SK-N-SH treated with all-trans-retinoic acid at 6 μM for 48 hours (cell line): ENCODE results near the gene TAAR5.

Experiments
- ATAC-seq: fragments of 200-7000 bp; cut with Tn5 transposase; 3 replicates; pipeline ENCODE4 v1.9.1; 2020; ENCODE audit warnings: mild to moderate bottlenecking, moderate library complexity
- ARNTL ChIP-seq: fragments of 450-650 bp; formaldehyde crosslinking; IDR thresholded peaks from 2 replicates; pipeline ENCODE4 v1.5.0; 2020; ENCODE audit warnings: low read depth, mild to moderate bottlenecking, moderate library complexity, borderline replicate concordance
- BACH2 ChIP-seq: fragments of 250-450 bp; sonication (Bioruptor Pico); IDR thresholded peaks from 2 replicates; pipeline ENCODE4 v1.9.0; 2021; ENCODE audit warnings: mild to moderate bottlenecking, borderline replicate concordance
- CREB5 ChIP-seq: fragments of 250-450 bp; sonication (Bioruptor Pico); IDR thresholded peaks from 2 replicates; pipeline ENCODE4 v1.5.1; 2020; ENCODE audit warnings: low read depth, mild to moderate bottlenecking, moderate library complexity
- CSRNP3 ChIP-seq: fragments of 250-450 bp; sonication (Bioruptor Pico); IDR thresholded peaks from 2 replicates; pipeline ENCODE4 v1.5.1; 2021; ENCODE audit warnings: mild to moderate bottlenecking, moderate library complexity
- ESRRG ChIP-seq: fragments of 250-450 bp; sonication (Bioruptor Pico); IDR thresholded peaks from 2 replicates; pipeline ENCODE4 v1.6.1; 2021; ENCODE audit warnings: mild to moderate bottlenecking
- GLIS3 ChIP-seq: fragments of 250-450 bp; sonication (Bioruptor Pico); IDR thresholded peaks from 2 replicates; pipeline ENCODE4 v1.5.0; 2020; ENCODE audit warnings: mild to moderate bottlenecking, moderate library complexity
- ISL1 ChIP-seq: fragments of 250-450 bp; sonication (Bioruptor Pico); IDR thresholded peaks from 2 replicates; pipeline ENCODE4 v2.1.2; 2022; ENCODE audit warnings: mild to moderate bottlenecking, moderate library complexity
- OSR1 ChIP-seq: fragments of 250-450 bp; sonication (Bioruptor Pico); IDR thresholded peaks from 2 replicates; pipeline ENCODE4 v1.8.0; 2022; ENCODE audit warnings: moderate library complexity, mild to moderate bottlenecking, inconsistent platforms
- POU6F1 ChIP-seq: fragments of 250-450 bp; sonication (Bioruptor Pico); IDR thresholded peaks from 2 replicates; pipeline ENCODE4 v1.8.0; 2021; ENCODE audit warnings: low read depth, mild to moderate bottlenecking, moderate library complexity, borderline replicate concordance
- PPARA ChIP-seq: fragments of 250-450 bp; sonication (Bioruptor Pico); IDR thresholded peaks from 2 replicates; pipeline ENCODE4 v1.5.0; 2020; ENCODE audit warnings: mild to moderate bottlenecking, borderline replicate concordance
- SNAI2 ChIP-seq: fragments of 250-450 bp; sonication (Bioruptor Pico); IDR thresholded peaks from 2 replicates; pipeline ENCODE4 v1.5.0; 2020; ENCODE audit warnings: mild to moderate bottlenecking, moderate library complexity
- TCF4 ChIP-seq: fragments of 250-450 bp; sonication (Bioruptor Pico); IDR thresholded peaks from 2 replicates; pipeline ENCODE4 v1.8.0; 2021; ENCODE audit warnings: mild to moderate bottlenecking, moderate library complexity, borderline replicate concordance
- TOX ChIP-seq: fragments of 250-450 bp; sonication (Bioruptor Pico); IDR thresholded peaks from 2 replicates; pipeline ENCODE4 v1.8.0; 2021; ENCODE audit warnings: mild to moderate bottlenecking, moderate library complexity, borderline replicate concordance
- TSHZ2 ChIP-seq: fragments of 250-450 bp; sonication (Bioruptor Pico); IDR thresholded peaks from 2 replicates; pipeline ENCODE4 v1.5.0; 2020; ENCODE audit warnings: mild to moderate bottlenecking, moderate library complexity
- ZC3H10 ChIP-seq: fragments of 250-450 bp; sonication (Bioruptor Pico); IDR thresholded peaks from 2 replicates; pipeline ENCODE4 v1.5.1; 2021; ENCODE audit warnings: mild to moderate bottlenecking, moderate library complexity
- ZFP3 ChIP-seq: fragments of 250-450 bp; sonication (Bioruptor Pico); IDR thresholded peaks from 2 replicates; pipeline ENCODE4 v1.5.0; 2020; ENCODE audit warnings: mild to moderate bottlenecking, moderate library complexity
- ZFP30 ChIP-seq: fragments of 450-650 bp; formaldehyde crosslinking; IDR thresholded peaks from 2 replicates; pipeline ENCODE4 v1.5.0; 2022; ENCODE audit warnings: mild to moderate bottlenecking, moderate library complexity
- ZNF565 ChIP-seq: fragments of 450-650 bp; formaldehyde crosslinking; conservative IDR thresholded peaks from 2 replicates; pipeline ENCODE4 v1.5.0; 2020; ENCODE audit warnings: low read depth, mild to moderate bottlenecking, moderate library complexity
- ZNF70 ChIP-seq: fragments of 450-650 bp; formaldehyde crosslinking; IDR thresholded peaks from 2 replicates; pipeline ENCODE4 v1.5.0; 2020; ENCODE audit warnings: mild to moderate bottlenecking, moderate library complexity
- TF ChIP-seq, protein P1 (sequence below): fragments of 250-450 bp; sonication (Bioruptor Pico); IDR thresholded peaks from 2 replicates; pipeline ENCODE4 v1.8.0; 2020; ENCODE audit warnings: mild to moderate bottlenecking, moderate library complexity, borderline replicate concordance

Gene TAAR5

GRCh38 chr6:132569170-132569569, 20.4 kb downstream of the TAAR5 start:
- TF ChIP-seq POU6F1 (CRISPR knock-in tag), result no peak
- TF ChIP-seq OSR1 (CRISPR knock-in tag), result no peak
- TF ChIP-seq GLIS3 (CRISPR knock-in tag), result no peak
- TF ChIP-seq ZNF565 (CRISPR knock-in tag), result no peak
- TF ChIP-seq TOX (CRISPR knock-in tag), result no peak
- no peak for TF ChIP-seq ISL1 (CRISPR knock-in tag)
- no peak for TF ChIP-seq SNAI2 (CRISPR knock-in tag)
- TF ChIP-seq ZFP3 (CRISPR knock-in tag), result no peak
- TF ChIP-seq PPARA (CRISPR knock-in tag), result no peak
- no peak for TF ChIP-seq TSHZ2
- no peak for TF ChIP-seq ESRRG (CRISPR knock-in tag)
- no peak for TF ChIP-seq BACH2 (CRISPR knock-in tag)
- no peak for TF ChIP-seq ZC3H10 (CRISPR knock-in tag)
- TF ChIP-seq CREB5 (CRISPR knock-in tag), result no peak
- no peak for TF ChIP-seq CSRNP3 (CRISPR knock-in tag)
- TF ChIP-seq, protein P1, sequence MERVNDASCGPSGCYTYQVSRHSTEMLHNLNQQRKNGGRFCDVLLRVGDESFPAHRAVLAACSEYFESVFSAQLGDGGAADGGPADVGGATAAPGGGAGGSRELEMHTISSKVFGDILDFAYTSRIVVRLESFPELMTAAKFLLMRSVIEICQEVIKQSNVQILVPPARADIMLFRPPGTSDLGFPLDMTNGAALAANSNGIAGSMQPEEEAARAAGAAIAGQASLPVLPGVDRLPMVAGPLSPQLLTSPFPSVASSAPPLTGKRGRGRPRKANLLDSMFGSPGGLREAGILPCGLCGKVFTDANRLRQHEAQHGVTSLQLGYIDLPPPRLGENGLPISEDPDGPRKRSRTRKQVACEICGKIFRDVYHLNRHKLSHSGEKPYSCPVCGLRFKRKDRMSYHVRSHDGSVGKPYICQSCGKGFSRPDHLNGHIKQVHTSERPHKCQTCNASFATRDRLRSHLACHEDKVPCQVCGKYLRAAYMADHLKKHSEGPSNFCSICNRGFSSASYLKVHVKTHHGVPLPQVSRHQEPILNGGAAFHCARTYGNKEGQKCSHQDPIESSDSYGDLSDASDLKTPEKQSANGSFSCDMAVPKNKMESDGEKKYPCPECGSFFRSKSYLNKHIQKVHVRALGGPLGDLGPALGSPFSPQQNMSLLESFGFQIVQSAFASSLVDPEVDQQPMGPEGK (CRISPR knock-in tag), result no peak
- TF ChIP-seq ZNF70 (CRISPR knock-in tag), result no peak
- no peak for ATAC-seq

- no peak for TF ChIP-seq ZFP30 (CRISPR knock-in tag)
- ATAC-seq, result no peak
Measured at GRCh38 chr6:132568611-132569010, 20.9 kb downstream of the TAAR5 start.

DNA sequence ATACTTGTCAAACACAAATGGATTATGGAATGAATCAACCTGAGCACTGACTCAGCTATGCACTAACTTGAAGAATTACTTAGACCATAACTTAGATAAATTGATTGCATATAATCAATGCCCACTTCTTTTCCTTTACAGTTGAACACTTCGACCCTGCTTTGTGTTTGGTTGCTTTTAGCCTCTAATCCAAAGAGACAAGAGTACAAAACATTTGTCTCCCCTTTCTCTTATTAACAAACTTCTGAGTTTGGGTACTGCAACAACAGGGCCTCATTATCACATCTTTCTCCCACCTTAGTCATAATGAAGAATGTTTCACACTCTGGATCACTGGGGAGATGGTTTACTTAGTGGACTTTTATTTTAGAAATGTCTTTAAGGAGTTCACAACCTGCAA, 22.0 kb downstream of the TAAR5 start:
- TF ChIP-seq CSRNP3 (CRISPR knock-in tag), result no peak
- no peak for TF ChIP-seq TCF4 (CRISPR knock-in tag)
- no peak for TF ChIP-seq ZNF565 (CRISPR knock-in tag)
- TF ChIP-seq TOX (CRISPR knock-in tag), result no peak
- no peak for TF ChIP-seq ARNTL (CRISPR knock-in tag)
- no peak for TF ChIP-seq CREB5 (CRISPR knock-in tag)
- TF ChIP-seq ZFP30 (CRISPR knock-in tag), result no peak
- TF ChIP-seq, all 23 proteins: peak for 0
- no peak for ATAC-seq
